ENCODE results near the gene DNMT3A. TPM values are rescaled to one million over a fixed set of nuclear protein-coding genes. Genes with fewer than 3 reads are reported as not detected.
A peak's percentile ranks its signal among the peaks of the same experiment; 100 is the strongest.

The DNMT3A gene
- total and polyA plus RNA-seq, 2 of the 8 experiments (the other 6 are each of a cell fraction or from before 2014, with no cell fraction given) = 33.6 to 178 TPM

DNA sequence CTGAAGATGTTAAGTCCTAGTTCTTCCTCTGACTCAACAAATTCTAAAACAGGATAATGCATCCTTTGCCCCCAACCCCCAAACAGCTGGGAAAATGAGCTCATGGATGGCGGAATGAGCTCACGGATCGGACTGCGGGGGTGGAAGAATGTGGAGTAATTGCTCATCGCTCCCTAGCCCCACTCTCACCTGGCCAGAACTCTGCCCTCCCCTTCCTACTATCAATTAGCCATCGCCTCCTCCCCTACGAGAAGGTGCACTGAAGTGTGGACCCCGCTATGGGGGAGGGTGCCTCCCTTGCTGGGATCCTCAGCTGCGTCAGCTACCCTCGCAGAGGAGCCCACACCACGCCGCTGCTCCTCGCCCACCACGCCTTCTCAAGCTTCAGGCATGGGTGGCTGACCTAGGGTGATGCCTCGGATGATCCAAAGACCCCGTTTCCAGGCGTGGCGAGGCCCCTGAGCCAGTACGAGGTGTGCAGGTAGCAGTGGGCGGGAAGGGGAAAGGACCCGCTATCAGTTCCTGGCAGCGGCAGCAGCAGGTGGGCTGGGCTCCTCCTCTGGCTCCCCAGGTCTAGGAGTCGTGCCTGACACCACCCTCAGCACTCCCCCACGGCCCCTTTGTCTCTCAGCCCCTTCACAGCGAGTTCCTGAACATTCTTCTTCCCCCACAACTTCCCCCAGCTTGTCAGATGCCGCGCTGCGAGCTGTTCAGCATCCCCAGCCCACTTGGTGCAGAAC lies 91.2 kb downstream of the DNMT3A start:
- Histone ChIP-seq H4K5ac (ENCODE audit: insufficient read length, low read depth, low read length) (peak overlapping the region; percentile 64), H4K91ac (replicated peaks; ENCODE audit: insufficient read length, low read length) (peak overlapping the region; percentile 90), H3K79me1 (ENCODE audit: low read depth, low read length) (no peaks in the 10 kb centered on the region; the same call in none of the 2 replicates), H3K27ac (ENCODE audit: low read depth, low read length) (no peak overlapping the region), H3K79me2 (ENCODE audit: control insufficient read depth in 1 of 2, insufficient read depth in 2 of 2, low read length in 2 of 2) (peaks cover 10 to 37% of the 10 kb centered on the region in 2 experiments), H2BK12ac (ENCODE audit: low read depth, low read length) (peak overlapping the region; percentile 94; the same call in 1 of the 2 replicates), H2AK5ac (ENCODE audit: low read depth, low read length) (peak overlapping the region; percentile 82; the same call in 1 of the 2 replicates), H4K8ac (ENCODE audit: extremely low read depth, insufficient read depth, low read length) (peak overlapping the region; percentile 53), H2BK20ac (ENCODE audit: low read length) (peak overlapping the region; percentile 61; the same call in 1 of the 2 replicates), H2AFZ (ENCODE audit: low read length) (no peak overlapping the region), H3K4me3 (ENCODE audit: extremely low read depth in 1 of 4, insufficient read depth in 2 of 4, low read depth in 3 of 4, low read length in 4 of 4) (peak overlapping the region; percentile 83 to 92 (median 86)), H3K4me2 (ENCODE audit: insufficient read depth in 1 of 2, low read depth in 2 of 2, low read length in 2 of 2) (peak overlapping the region; percentile 95 to 98), H3K9ac (replicated peaks in 1 of 4; ENCODE audit: extremely low read depth in 1 of 4, low read depth in 3 of 4, low read length in 3 of 4) (peak overlapping the region in 3 of 4 experiments; percentile 31 to 70 (median 65); a peak in 6 of 7 replicates), H3K27me3 (replicated peaks in 1 of 4; ENCODE audit: control insufficient read depth in 3 of 4, extremely low read depth in 1 of 4, insufficient read depth in 3 of 4, low read length in 3 of 4) (no peaks in the 10 kb centered on the region), H3K18ac (ENCODE audit: extremely low read depth, low read length) (peak overlapping the region; percentile 88), H3K4ac (replicated peaks; ENCODE audit: insufficient read length, low read depth, low read length) (peak overlapping the region; percentile 25), H3K14ac (ENCODE audit: insufficient read length) (no peak overlapping the region), H3K23ac (ENCODE audit: insufficient read length) (no peak overlapping the region), H2BK120ac (replicated peaks; ENCODE audit: low read depth, low read length) (no peak overlapping the region), H3K36me3 (ENCODE audit: control insufficient read depth in 2 of 4, insufficient read depth in 4 of 4, low read length in 3 of 4) (peaks cover 25 to 36% (median 26%) of the 10 kb centered on the region in 4 experiments), H3K4me1 (replicated peaks in 1 of 4; ENCODE audit: control insufficient read depth in 3 of 4, insufficient read depth in 4 of 4, low read length in 3 of 4) (peaks cover 8 to 27% (median 18%) of the 10 kb centered on the region in 4 experiments), H3K23me2 (ENCODE audit: low read depth, low read length) (peaks cover 15% of the 10 kb centered on the region), H2BK15ac (ENCODE audit: low read length) (peak overlapping the region; percentile 72; the same call in 1 of the 2 replicates), H4K20me1 (replicated peaks in 1 of 2; ENCODE audit: control insufficient read depth in 1 of 2, insufficient read depth in 2 of 2, low read length in 2 of 2) (peaks cover 8 to 25% of the 10 kb centered on the region in 2 experiments), H3K9me3 (ENCODE audit: insufficient read depth in 2 of 2, low read depth in 1 of 2, low read length in 1 of 2) (no peaks in the 10 kb centered on the region), H3K56ac (replicated peaks; ENCODE audit: insufficient read length, low read depth, low read length) (peak overlapping the region; percentile 70), H2BK5ac (ENCODE audit: low read depth, low read length) (peak overlapping the region; percentile 96)
- ChIA-PET CTCF (ENCODE audit: partially characterized antibody) (interaction anchor here (0.9 to 4.2 kb wide), 10 partner anchors 8 to 64 kb away, joined by 3 to 32 read pairs (median 4); no protein-coding TSS in a partner anchor), POLR2A (ENCODE audit: partially characterized antibody) (interaction anchor here (0.7 to 10.8 kb wide), 16 partner anchors 9 to 98 kb away, joined by 3 to 135 read pairs (median 6); no protein-coding TSS in a partner anchor)
- no peak for FAIRE-seq
- WGBS, 2 experiments (ENCODE audit: extremely low coverage in 1 of 2, insufficient coverage in 1 of 2, insufficient read length in 1 of 2, insufficient replicate concordance in 2 of 2, low coverage in 1 of 2, low lambda C conversion rate in 2 of 2, missing lambda C conversion rate in 1 of 2) = 8% methylated on average over 26 of the region's 28 CpGs; no CpG with 5 or more reads in 1 of the 2 experiments
- no peak for DNase-seq (ENCODE audit: low read depth in 1 of 2, low spot score in 2 of 2)
- TF ChIP-seq JUND (IDR thresholded peaks at IDR 0.05; ENCODE audit: low read length) = peak; percentile 51; the same call in 1 of the 2 replicates
- TF ChIP-seq EGR1 (IDR thresholded peaks at IDR 0.05; ENCODE audit: borderline replicate concordance, low read depth, low read length) = peak; percentile 81
- TF ChIP-seq TEAD4 (IDR thresholded peaks at IDR 0.05; ENCODE audit: low read depth, low read length) = peak; percentile 9; the same call in 1 of the 2 replicates
- TF ChIP-seq SIRT6 (IDR thresholded peaks at IDR 0.05; ENCODE audit: low read length) = no peak
- TF ChIP-seq CREB1 (IDR thresholded peaks at IDR 0.05) = peak; percentile 65
- TF ChIP-seq KDM5A (IDR thresholded peaks at IDR 0.05; ENCODE audit: low read length) = no peak
- TF ChIP-seq SIN3A (conservative IDR thresholded peaks at IDR 0.05 in 1 of 2, IDR thresholded peaks at IDR 0.05 in 1 of 2; ENCODE audit: low read depth in 1 of 2, low read length in 2 of 2) = 0 out of 4 replicates have a peak, but pooled peaks of 1 of the 2 experiments have one; percentile 57
